Uterus (tissue), 4 donors: ENCODE data around the gene DMKN. TPM values are rescaled to one million over a fixed set of nuclear protein-coding genes. Genes with fewer than 3 reads are reported as not detected.

Experiments
- DNase-seq, 2 donors: peaks; one replicate each; pipeline ENCODE4 v3.0.0-alpha.2; 2019 to 2020
- H3K27ac ChIP-seq, 2 donors: fragments of 200-600 bp; sonication (generic); 1 replicate in 1 of 2; 2 replicates in 1 of 2; pipeline ENCODE4 v1.5.1; 2016 to 2018
- H3K27me3 ChIP-seq, 2 donors: fragments of 200-600 bp; sonication (generic); one replicate each; pipeline ENCODE4 v1.5.1; 2018 to 2019; ENCODE audit warnings: control low read depth in 1 of 2
- H3K36me3 ChIP-seq, 2 donors: fragments of 200-600 bp; sonication (generic); one replicate each; pipeline ENCODE4 v1.5.1; 2019; ENCODE audit warnings: control low read depth in 1 of 2
- H3K4me1 ChIP-seq, 2 donors: fragments of 200-600 bp; sonication (generic); one replicate each; pipeline ENCODE4 v1.5.1; 2018 to 2019; ENCODE audit warnings: control low read depth in 1 of 2
- H3K4me3 ChIP-seq, 2 donors: fragments of 200-600 bp; sonication (generic); 1 replicate in 1 of 2; 2 replicates in 1 of 2; pipeline ENCODE4 v1.5.1; 2018 to 2019; ENCODE audit warnings: mild to moderate bottlenecking in 1 of 2
- H3K9me3 ChIP-seq, 2 donors: fragments of 200-600 bp; sonication (generic); one replicate each; pipeline ENCODE4 v1.5.1; 2019; ENCODE audit warnings: control low read depth in 1 of 2
- CTCF ChIP-seq, 4 experiments: fragments of 200-600 bp in 2 of 4; fragments of 450-650 bp in 2 of 4; sonication (generic) in 2 of 4; IDR thresholded peaks; one replicate each; pipeline ENCODE4 v1.5.1; 2016 to 2019; ENCODE audit warnings: antibody characterized with exemption in 4 of 4, mild to moderate bottlenecking in 2 of 4, moderate library complexity in 1 of 4
- POLR2A ChIP-seq, 2 donors: fragments of 450-650 bp; IDR thresholded peaks; one replicate each; pipeline ENCODE4 v1.6.1; 2016; ENCODE audit warnings: antibody characterized with exemption in 2 of 2, mild to moderate bottlenecking in 1 of 2, moderate library complexity in 1 of 2
- intact Hi-C: fragments of 100-400 bp; cut with DNase I; formaldehyde crosslinking; loops from one replicate; pipeline ENCODE4 v1.15.1; 2023; ENCODE audit warnings: low total_unique reads
- total RNA-seq, 4 donors: library from RNA; depleted of rRNA in 3 of 4; stranded (reverse); fragments of >200 nt in 3 of 4; gene quantifications; one replicate each; pipeline versions ENCODE4 v1.1.0 to v1.2.4, GENCODE V29; 2014 to 2023
- donor health status: DM: yes; HTN: yes; CAD: no.

The DMKN gene
- total RNA-seq, 4 donors from 2014 or later: 4.4 to 73.7 (median 39.5) TPM

GRCh38 chr19:35525873-35526272 lies 12.4 kb upstream of the DMKN start:
- intact Hi-C loops: no loop called here
- Histone ChIP-seq H3K27ac (no peak overlapping the region), H3K4me3 (no peak overlapping the region), H3K36me3 (no peaks in the 10 kb centered on the region), H3K4me1 (no peaks in the 10 kb centered on the region), H3K9me3 (no peaks in the 10 kb centered on the region), H3K27me3 (no peaks in the 10 kb centered on the region)
- no peak for DNase-seq
- TF ChIP-seq POLR2A (IDR thresholded peaks at IDR 0.05) (no peak), CTCF (IDR thresholded peaks at IDR 0.05) (no peak)

GRCh38 chr19:35524181-35524837 lies 10.9 kb upstream of the DMKN start:
- H3K27ac ChIP-seq: no peak overlapping the region
- H3K4me3 ChIP-seq: no peak overlapping the region
- H3K36me3 ChIP-seq: no peaks in the 10 kb centered on the region
- DNase-seq: no peak
- intact Hi-C loops: no loop called here
- H3K27me3 ChIP-seq: no peaks in the 10 kb centered on the region
- TF ChIP-seq POLR2A (IDR thresholded peaks at IDR 0.05): no peak
- no peak for TF ChIP-seq CTCF (IDR thresholded peaks at IDR 0.05)
- H3K4me1 ChIP-seq: no peaks in the 10 kb centered on the region
- no peaks in the 10 kb centered on the region for H3K9me3 ChIP-seq

- no peaks in the 10 kb centered on the region for H3K36me3 ChIP-seq
- intact Hi-C loops: no loop called here
- no peaks in the 10 kb centered on the region for H3K27me3 ChIP-seq
- no peaks in the 10 kb centered on the region for H3K9me3 ChIP-seq
- no peak overlapping the region for H3K27ac ChIP-seq
- H3K4me3 ChIP-seq: no peak overlapping the region
- TF ChIP-seq CTCF (IDR thresholded peaks at IDR 0.05) (no peak), POLR2A (IDR thresholded peaks at IDR 0.05) (no peak)
- DNase-seq: no peak
- no peaks in the 10 kb centered on the region for H3K4me1 ChIP-seq
Observed at GRCh38 chr19:35522745-35523327, 9.4 kb upstream of the DMKN start.

GRCh38 chr19:35521124-35521743 lies 7.8 kb upstream of the DMKN start:
- H3K4me3 ChIP-seq: no peak overlapping the region
- H3K27me3 ChIP-seq: no peaks in the 10 kb centered on the region
- no peaks in the 10 kb centered on the region for H3K9me3 ChIP-seq
- no peak overlapping the region for H3K27ac ChIP-seq
- no peaks in the 10 kb centered on the region for H3K4me1 ChIP-seq
- DNase-seq: no peak
- no peaks in the 10 kb centered on the region for H3K36me3 ChIP-seq
- intact Hi-C loops: no loop called here
- no peak for TF ChIP-seq POLR2A (IDR thresholded peaks at IDR 0.05)
- TF ChIP-seq CTCF (IDR thresholded peaks at IDR 0.05): no peak

GRCh38 chr19:35519291-35519690 lies 5.8 kb upstream of the DMKN start:
- Histone ChIP-seq H3K27ac (no peak overlapping the region), H3K4me3 (no peak overlapping the region), H3K27me3 (no peaks in the 10 kb centered on the region), H3K9me3 (no peaks in the 10 kb centered on the region), H3K36me3 (no peaks in the 10 kb centered on the region), H3K4me1 (no peaks in the 10 kb centered on the region)
- DNase-seq: no peak
- intact Hi-C loops: no loop called here
- no peak for TF ChIP-seq POLR2A (IDR thresholded peaks at IDR 0.05)
- no peak for TF ChIP-seq CTCF (IDR thresholded peaks at IDR 0.05)
